ENCODE data around the gene PMAIP1. TPM values are rescaled to one million over a fixed set of nuclear protein-coding genes. Genes with fewer than 3 reads are reported as not detected.

Gene PMAIP1
- polyA plus RNA-seq, 3 donors = 40.8 to 56.6 (median 55.7) TPM

- TF ChIP-seq, protein P1, sequence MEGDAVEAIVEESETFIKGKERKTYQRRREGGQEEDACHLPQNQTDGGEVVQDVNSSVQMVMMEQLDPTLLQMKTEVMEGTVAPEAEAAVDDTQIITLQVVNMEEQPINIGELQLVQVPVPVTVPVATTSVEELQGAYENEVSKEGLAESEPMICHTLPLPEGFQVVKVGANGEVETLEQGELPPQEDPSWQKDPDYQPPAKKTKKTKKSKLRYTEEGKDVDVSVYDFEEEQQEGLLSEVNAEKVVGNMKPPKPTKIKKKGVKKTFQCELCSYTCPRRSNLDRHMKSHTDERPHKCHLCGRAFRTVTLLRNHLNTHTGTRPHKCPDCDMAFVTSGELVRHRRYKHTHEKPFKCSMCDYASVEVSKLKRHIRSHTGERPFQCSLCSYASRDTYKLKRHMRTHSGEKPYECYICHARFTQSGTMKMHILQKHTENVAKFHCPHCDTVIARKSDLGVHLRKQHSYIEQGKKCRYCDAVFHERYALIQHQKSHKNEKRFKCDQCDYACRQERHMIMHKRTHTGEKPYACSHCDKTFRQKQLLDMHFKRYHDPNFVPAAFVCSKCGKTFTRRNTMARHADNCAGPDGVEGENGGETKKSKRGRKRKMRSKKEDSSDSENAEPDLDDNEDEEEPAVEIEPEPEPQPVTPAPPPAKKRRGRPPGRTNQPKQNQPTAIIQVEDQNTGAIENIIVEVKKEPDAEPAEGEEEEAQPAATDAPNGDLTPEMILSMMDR (IDR thresholded peaks at IDR 0.05) = no peak
- Histone ChIP-seq H4K20me1 (ENCODE audit: insufficient read depth, low read length) (no peaks in the 10 kb centered on the region), H2AFZ (ENCODE audit: insufficient read depth, low read depth, low read length, poor library complexity, severe bottlenecking) (peak overlapping the region; percentile 39), H3K27ac (ENCODE audit: low read depth in 1 of 2, low read length in 2 of 2) (no peak overlapping the region), H3K27me3 (ENCODE audit: control insufficient read depth in 2 of 2, insufficient read depth in 2 of 2, low read length in 2 of 2) (no peaks in the 10 kb centered on the region), H3K4me3 (replicated peaks in 1 of 3; ENCODE audit: low read depth in 2 of 3, low read length in 3 of 3) (no peak overlapping the region), H3K9ac (ENCODE audit: insufficient read depth, low read length, poor library complexity, severe bottlenecking) (no peak overlapping the region), H3K36me3 (replicated peaks in 1 of 2; ENCODE audit: control insufficient read depth in 1 of 2, insufficient read depth in 2 of 2, low read length in 2 of 2) (no peaks in the 10 kb centered on the region), H3K4me1 (ENCODE audit: control insufficient read depth in 1 of 2, insufficient read depth in 2 of 2, low read length in 2 of 2) (peaks cover 2 to 6% of the 10 kb centered on the region in 2 donors), H3K79me2 (ENCODE audit: insufficient read depth, low read length) (no peaks in the 10 kb centered on the region), H3K4me2 (replicated peaks; ENCODE audit: extremely low read depth, low read length, poor library complexity, severe bottlenecking) (no peak overlapping the region), H3K9me3 (replicated peaks in 1 of 2; ENCODE audit: control insufficient read depth in 1 of 2, insufficient read depth in 1 of 2, low read length in 2 of 2) (no peaks in the 10 kb centered on the region)
- Mint-ChIP-seq H3K4me1 (peaks cover 18% of the 10 kb centered on the region), H3K27me3 (ENCODE audit: low read depth in 3 of 3) (peaks cover 0 to 5% (median 0%) of the 10 kb centered on the region in 3 donors), H3K4me3 (no peak overlapping the region), H3K36me3 (no peaks in the 10 kb centered on the region), H3K27ac (no peak overlapping the region), H3K9me3 (peaks cover 2 to 11% (median 6%) of the 10 kb centered on the region in 7 donors)
- 20% methylated on average over 1 of the region's 6 CpGs for WGBS (ENCODE audit: insufficient coverage)
- intact Hi-C loops (cut with micrococcal nuclease) = no loop called here
- DNase-seq = no peak
Measured at GRCh38 chr18:59865241-59865986, 34.4 kb upstream of the PMAIP1 start.

GRCh38 chr18:59866551-59867269 is 33.1 kb upstream of the PMAIP1 start:
- Histone ChIP-seq H3K4me1 (ENCODE audit: control insufficient read depth in 1 of 2, insufficient read depth in 2 of 2, low read length in 2 of 2) (peaks cover 2 to 6% of the 10 kb centered on the region in 2 donors), H3K4me2 (replicated peaks; ENCODE audit: extremely low read depth, low read length, poor library complexity, severe bottlenecking) (no peak overlapping the region), H4K20me1 (ENCODE audit: insufficient read depth, low read length) (no peaks in the 10 kb centered on the region), H3K9me3 (replicated peaks in 1 of 2; ENCODE audit: control insufficient read depth in 1 of 2, insufficient read depth in 1 of 2, low read length in 2 of 2) (no peaks in the 10 kb centered on the region), H3K79me2 (ENCODE audit: insufficient read depth, low read length) (no peaks in the 10 kb centered on the region), H3K27me3 (ENCODE audit: control insufficient read depth in 2 of 2, insufficient read depth in 2 of 2, low read length in 2 of 2) (no peaks in the 10 kb centered on the region), H3K9ac (ENCODE audit: insufficient read depth, low read length, poor library complexity, severe bottlenecking) (no peak overlapping the region), H2AFZ (ENCODE audit: insufficient read depth, low read depth, low read length, poor library complexity, severe bottlenecking) (no peak overlapping the region), H3K27ac (ENCODE audit: low read depth in 1 of 2, low read length in 2 of 2) (no peak overlapping the region), H3K36me3 (replicated peaks in 1 of 2; ENCODE audit: control insufficient read depth in 1 of 2, insufficient read depth in 2 of 2, low read length in 2 of 2) (no peaks in the 10 kb centered on the region), H3K4me3 (replicated peaks in 1 of 3; ENCODE audit: low read depth in 2 of 3, low read length in 3 of 3) (no peak overlapping the region)
- no peak overlapping the region for H3K4me3 Mint-ChIP-seq
- no peak for DNase-seq
- WGBS (ENCODE audit: insufficient coverage) = 100% methylated on average over 2 of the region's 2 CpGs
- intact Hi-C loops (cut with micrococcal nuclease) = no loop called here
- H3K9me3 Mint-ChIP-seq = peaks cover 2 to 11% (median 6%) of the 10 kb centered on the region in 7 donors
- no peak overlapping the region for H3K27ac Mint-ChIP-seq
- peaks cover 0 to 5% (median 0%) of the 10 kb centered on the region in 3 donors for H3K27me3 Mint-ChIP-seq (ENCODE audit: low read depth in 3 of 3)
- H3K36me3 Mint-ChIP-seq = no peaks in the 10 kb centered on the region
- peaks cover 19% of the 10 kb centered on the region for H3K4me1 Mint-ChIP-seq
- TF ChIP-seq, protein P1 (IDR thresholded peaks at IDR 0.05) = no peak

Data from CD14-positive monocyte (primary cell).